NT2/D1 (cell line): ENCODE data around the gene SCART1.

Experiments
- DNase-seq: peaks from one replicate; pipeline ENCODE4 v3.0.0-alpha.2; 2011; ENCODE audit warnings: low read depth, low spot score
- H3K27me3 ChIP-seq: 2 replicates; pipeline ENCODE4 v1.6.0; 2011; ENCODE audit warnings: mild to moderate bottlenecking; ENCODE audit not compliant: insufficient read length, insufficient read depth
- H3K36me3 ChIP-seq: 2 replicates; pipeline ENCODE4 v1.6.1; 2011; ENCODE audit warnings: mild to moderate bottlenecking, low read length, mixed read lengths; ENCODE audit not compliant: insufficient read depth, insufficient read length
- H3K4me1 ChIP-seq: 2 replicates; pipeline ENCODE4 v1.5.1; 2011; ENCODE audit not compliant: insufficient read depth, insufficient read length
- H3K4me3 ChIP-seq: 2 replicates; pipeline ENCODE4 v1.5.1; 2011; ENCODE audit warnings: low read depth; ENCODE audit not compliant: insufficient read length
- H3K9ac ChIP-seq: 2 replicates; pipeline ENCODE4 v1.6.0; 2011; ENCODE audit warnings: low read depth; ENCODE audit not compliant: insufficient read length
- H3K9me3 ChIP-seq: 2 replicates; pipeline ENCODE4 v1.5.1; 2011; ENCODE audit warnings: mild to moderate bottlenecking, low read length; ENCODE audit not compliant: insufficient read depth
- SUZ12 ChIP-seq: IDR thresholded peaks from 2 replicates; pipeline ENCODE4 v1.6.1; 2011; ENCODE audit not compliant: insufficient read length, insufficient read depth; ENCODE audit errors: extremely low read depth
- YY1 ChIP-seq: IDR thresholded peaks from 2 replicates; pipeline ENCODE4 v1.6.1; 2011; ENCODE audit not compliant: insufficient read length, insufficient read depth
- ZNF274 ChIP-seq: IDR thresholded peaks from 2 replicates; pipeline ENCODE4 v1.6.1; 2011; ENCODE audit warnings: mild to moderate bottlenecking, low read depth, low read length

Gene SCART1

GRCh38 chr10:133418289-133418993 lies 35.3 kb upstream of the SCART1 start:
- Histone ChIP-seq H3K4me1 (no peaks in the 10 kb centered on the region), H3K9me3 (peaks cover 2% of the 10 kb centered on the region; the same call in 1 of the 2 replicates), H3K27me3 (peaks cover 4% of the 10 kb centered on the region), H3K9ac (no peak overlapping the region), H3K4me3 (no peak overlapping the region), H3K36me3 (peaks cover 43% of the 10 kb centered on the region)
- no peak for TF ChIP-seq SUZ12
- no peak for TF ChIP-seq ZNF274
- no peak for TF ChIP-seq YY1
- DNase-seq = no peak

- no peak overlapping the region for H3K9ac ChIP-seq
- H3K9me3 ChIP-seq = no peaks in the 10 kb centered on the region; the same call in 1 of the 2 replicates
- peaks cover 4% of the 10 kb centered on the region for H3K27me3 ChIP-seq
- H3K4me3 ChIP-seq = no peak overlapping the region
- peaks cover 40% of the 10 kb centered on the region for H3K36me3 ChIP-seq
- DNase-seq = no peak
- no peak for TF ChIP-seq YY1
- TF ChIP-seq SUZ12 = no peak
- no peak for TF ChIP-seq ZNF274
- no peaks in the 10 kb centered on the region for H3K4me1 ChIP-seq
Observed at GRCh38 chr10:133419211-133419950, 34.4 kb upstream of the SCART1 start.

GRCh38 chr10:133420028-133420427 lies 33.7 kb upstream of the SCART1 start:
- no peak for TF ChIP-seq YY1
- DNase-seq = no peak
- H3K36me3 ChIP-seq = peaks cover 40% of the 10 kb centered on the region

GRCh38 chr10:133420579-133420978 lies 33.2 kb upstream of the SCART1 start:
- H3K27me3 ChIP-seq = peaks cover 10% of the 10 kb centered on the region
- TF ChIP-seq YY1 (no peak), SUZ12 (no peak), ZNF274 (no peak)
- peaks cover 35% of the 10 kb centered on the region for H3K36me3 ChIP-seq
- H3K9ac ChIP-seq = no peak overlapping the region
- no peak for DNase-seq
- no peaks in the 10 kb centered on the region; the same call in 1 of the 2 replicates for H3K9me3 ChIP-seq
- H3K4me3 ChIP-seq = no peak overlapping the region
- H3K4me1 ChIP-seq = no peaks in the 10 kb centered on the region

More at GRCh38 chr10:133420028-133420427, 33.7 kb upstream of the SCART1 start:
- no peak overlapping the region for H3K4me3 ChIP-seq
- no peaks in the 10 kb centered on the region for H3K4me1 ChIP-seq
- peaks cover 5% of the 10 kb centered on the region for H3K27me3 ChIP-seq
- no peaks in the 10 kb centered on the region; the same call in 1 of the 2 replicates for H3K9me3 ChIP-seq
- H3K9ac ChIP-seq = no peak overlapping the region

GRCh38 chr10:133421336-133422222 lies 32.2 kb upstream of the SCART1 start:
- TF ChIP-seq ZNF274 (no peak), YY1 (no peak), SUZ12 (no peak)
- H3K4me1 ChIP-seq = no peaks in the 10 kb centered on the region
- DNase-seq = no peak
- peaks cover 31% of the 10 kb centered on the region for H3K36me3 ChIP-seq
- no peaks in the 10 kb centered on the region for H3K9me3 ChIP-seq
- H3K9ac ChIP-seq = no peak overlapping the region
- H3K27me3 ChIP-seq = peaks cover 10% of the 10 kb centered on the region
- H3K4me3 ChIP-seq = no peak overlapping the region

GRCh38 chr10:133422223-133422806 lies 31.4 kb upstream of the SCART1 start:
- DNase-seq = no peak
- no peaks in the 10 kb centered on the region for H3K9me3 ChIP-seq
- no peak overlapping the region for H3K4me3 ChIP-seq
- peaks cover 31% of the 10 kb centered on the region for H3K36me3 ChIP-seq
- H3K4me1 ChIP-seq = no peaks in the 10 kb centered on the region
- H3K27me3 ChIP-seq = peaks cover 10% of the 10 kb centered on the region
- no peak for TF ChIP-seq YY1
- TF ChIP-seq ZNF274 = no peak
- no peak for TF ChIP-seq SUZ12
- H3K9ac ChIP-seq = no peak overlapping the region
